Endothelial cell of hepatic sinusoid (primary cell): ENCODE data around the gene NUP210.
"Not testable (repeated sequence)": the region's sequence is repeated elsewhere in the genome, so short reads cannot be mapped to it uniquely, and the experiment has no call there.

Source experiments
- in situ Hi-C: cut with HindIII; loops from 2 replicates; pipeline ENCODE4 v1.10.0; 2017; ENCODE audit warnings: low sequenced_read_pairs

The NUP210 gene

GRCh38 chr3:13420045-13420830, at the start of gene NUP210:
TSS of gene NUP210 (minus strand) at chr3:13420322. CDS start at chr3:13420226, 96 bp downstream.
- in situ Hi-C loops = no loop called here

DNA sequence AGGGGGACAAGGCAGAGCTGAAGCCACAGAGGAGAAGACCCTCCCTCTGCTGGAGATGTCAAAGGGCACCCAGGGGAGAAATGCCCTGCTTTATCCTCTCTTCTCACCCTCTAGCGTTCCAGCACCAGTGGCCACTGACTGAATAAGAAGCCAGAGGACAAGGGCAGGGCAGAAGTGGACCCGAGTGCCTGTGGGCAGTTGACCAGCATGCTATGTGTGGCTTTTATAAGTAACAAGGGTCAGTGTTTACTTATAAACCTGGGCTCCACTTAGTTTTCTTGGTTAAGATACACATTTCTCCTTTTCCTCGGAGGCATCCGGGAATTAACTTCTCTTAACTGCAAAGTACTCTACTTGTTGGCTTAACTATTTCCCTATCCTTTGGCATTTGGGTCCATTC, 46.7 kb upstream of the NUP210 start:
- in situ Hi-C loops = no loop called here

GRCh38 chr3:13465236-13465873, 45.2 kb upstream of the NUP210 start:
- in situ Hi-C loops = no loop called here

- in situ Hi-C loops = no loop called here
Measured at GRCh38 chr3:13463618-13464400, 43.7 kb upstream of the NUP210 start.

DNA sequence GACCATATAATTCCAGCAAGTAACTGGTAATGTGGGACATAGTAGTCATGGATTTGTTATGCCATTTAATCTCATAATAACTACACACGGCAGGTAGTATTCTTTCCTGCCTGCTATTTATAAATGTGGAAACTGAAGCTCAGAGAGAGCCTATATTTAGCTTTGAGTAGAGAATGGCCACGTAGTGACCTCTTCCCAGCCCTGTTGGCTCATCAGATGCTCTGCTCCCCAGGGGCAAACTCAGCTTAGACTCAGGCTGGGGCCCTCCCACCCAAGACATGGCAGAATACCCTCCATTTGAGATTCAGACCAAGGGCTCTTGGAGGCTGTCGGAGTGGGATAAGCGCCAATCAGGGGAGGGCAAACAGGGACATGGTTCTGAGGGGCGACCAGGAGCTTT, 42.7 kb upstream of the NUP210 start:
- in situ Hi-C loops = no loop called here

- in situ Hi-C loops = no loop called here
Measured at GRCh38 chr3:13462125-13462629, 42.1 kb upstream of the NUP210 start.

DNA sequence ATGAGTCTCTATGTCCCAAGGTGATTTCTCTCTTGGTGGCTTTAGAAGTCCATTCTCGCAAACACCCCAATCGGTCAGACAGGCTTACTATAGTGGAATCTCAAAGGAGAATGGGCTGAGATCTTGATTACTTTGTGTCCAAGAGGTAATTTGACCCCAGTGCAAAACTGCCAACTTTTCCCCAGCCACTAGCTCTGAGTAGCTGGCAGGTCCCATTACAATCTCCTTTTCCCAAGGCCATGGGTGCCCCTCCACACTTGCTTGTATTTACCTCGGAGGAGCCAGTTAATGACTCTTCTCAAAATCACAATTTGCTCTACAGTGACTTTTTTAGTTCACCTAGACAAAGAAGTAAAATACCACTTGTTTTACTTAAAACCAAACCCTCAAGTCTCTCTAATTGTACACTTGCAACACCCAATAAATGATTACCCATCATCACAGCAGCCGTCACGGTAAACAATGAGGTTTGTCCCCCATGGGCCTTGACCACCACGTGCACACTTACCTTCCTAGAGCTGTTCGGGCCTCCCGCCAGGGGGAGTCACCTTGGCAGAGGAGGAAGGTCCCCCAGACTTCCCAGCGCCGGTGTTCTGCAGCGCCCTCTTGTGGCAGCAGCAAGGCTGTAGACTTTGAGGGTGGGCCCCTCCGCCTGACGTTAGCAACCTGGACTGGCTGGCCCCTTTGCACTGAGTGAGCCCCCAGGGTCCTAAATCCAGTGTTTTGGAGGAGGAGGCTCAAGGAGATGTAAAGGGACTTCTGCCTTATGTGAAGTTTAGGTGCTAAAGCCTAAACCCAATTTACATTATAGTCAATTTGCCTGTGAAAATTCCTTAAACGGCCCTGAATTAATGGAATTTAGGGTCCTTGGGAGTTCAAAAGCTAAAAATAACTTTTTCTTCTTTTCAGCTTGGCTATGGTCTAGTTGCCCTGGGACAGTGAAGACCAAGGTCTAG, 41.3 kb upstream of the NUP210 start:
- in situ Hi-C loops = no loop called here

GRCh38 chr3:13460341-13460736, 40.2 kb upstream of the NUP210 start:
- in situ Hi-C loops = no loop called here

DNA sequence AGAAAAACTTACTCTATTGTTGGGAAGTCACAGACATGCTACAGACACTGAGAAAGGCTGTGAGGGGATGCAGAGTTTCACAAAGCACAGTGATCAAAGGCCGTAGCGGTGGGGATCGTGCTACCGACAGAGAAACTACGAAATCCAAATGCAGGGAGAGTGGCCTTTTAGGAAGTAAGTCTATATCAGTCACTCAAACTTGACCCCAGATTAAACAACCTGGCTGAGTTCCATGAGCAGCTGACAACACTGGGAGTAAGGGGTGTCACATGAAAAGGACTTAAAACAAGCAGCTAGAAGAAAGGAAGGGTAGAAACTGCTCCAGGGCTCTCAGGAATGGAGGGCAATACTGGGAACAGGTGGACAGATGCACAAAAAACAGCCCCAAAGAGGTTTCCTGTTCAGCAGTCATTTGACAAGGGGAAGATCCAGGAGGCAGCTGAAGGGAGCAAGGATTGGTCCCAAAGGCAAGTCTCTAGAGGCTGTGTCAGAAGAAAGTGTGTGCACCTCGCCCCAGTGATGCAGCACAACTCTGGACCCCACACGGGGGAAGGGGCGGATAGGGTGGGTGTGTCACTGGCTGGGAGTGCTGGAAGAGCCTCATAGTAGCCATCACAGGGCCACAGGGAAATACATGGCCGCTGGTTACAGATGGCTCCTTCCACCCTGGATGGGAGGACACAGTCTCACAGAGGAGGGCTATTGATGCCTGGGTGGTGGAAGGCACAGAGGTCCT, 39.7 kb upstream of the NUP210 start:
- in situ Hi-C loops = no loop called here

DNA sequence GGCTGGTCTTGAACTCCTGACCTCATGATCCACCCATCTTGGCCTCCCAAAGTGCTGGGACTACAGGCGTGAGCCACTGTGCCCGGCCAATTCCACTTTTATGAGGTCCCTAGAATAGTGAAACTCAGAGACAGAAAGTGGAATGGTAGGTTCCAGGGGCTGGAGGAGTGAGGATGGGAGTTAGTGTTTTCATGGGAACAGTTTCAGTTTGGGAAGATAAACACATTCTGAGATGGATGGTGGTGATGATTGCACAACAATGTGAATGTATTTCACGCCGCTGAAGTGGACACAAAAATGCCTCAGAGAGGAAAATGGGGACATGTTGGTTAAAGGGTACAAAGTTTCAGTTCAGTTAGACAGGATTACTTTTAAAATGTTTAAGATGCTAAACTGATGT, 37.5 kb upstream of the NUP210 start:
- in situ Hi-C loops = no loop called here

GRCh38 chr3:13455644-13456043, 35.5 kb upstream of the NUP210 start:
- in situ Hi-C loops = no loop called here

DNA sequence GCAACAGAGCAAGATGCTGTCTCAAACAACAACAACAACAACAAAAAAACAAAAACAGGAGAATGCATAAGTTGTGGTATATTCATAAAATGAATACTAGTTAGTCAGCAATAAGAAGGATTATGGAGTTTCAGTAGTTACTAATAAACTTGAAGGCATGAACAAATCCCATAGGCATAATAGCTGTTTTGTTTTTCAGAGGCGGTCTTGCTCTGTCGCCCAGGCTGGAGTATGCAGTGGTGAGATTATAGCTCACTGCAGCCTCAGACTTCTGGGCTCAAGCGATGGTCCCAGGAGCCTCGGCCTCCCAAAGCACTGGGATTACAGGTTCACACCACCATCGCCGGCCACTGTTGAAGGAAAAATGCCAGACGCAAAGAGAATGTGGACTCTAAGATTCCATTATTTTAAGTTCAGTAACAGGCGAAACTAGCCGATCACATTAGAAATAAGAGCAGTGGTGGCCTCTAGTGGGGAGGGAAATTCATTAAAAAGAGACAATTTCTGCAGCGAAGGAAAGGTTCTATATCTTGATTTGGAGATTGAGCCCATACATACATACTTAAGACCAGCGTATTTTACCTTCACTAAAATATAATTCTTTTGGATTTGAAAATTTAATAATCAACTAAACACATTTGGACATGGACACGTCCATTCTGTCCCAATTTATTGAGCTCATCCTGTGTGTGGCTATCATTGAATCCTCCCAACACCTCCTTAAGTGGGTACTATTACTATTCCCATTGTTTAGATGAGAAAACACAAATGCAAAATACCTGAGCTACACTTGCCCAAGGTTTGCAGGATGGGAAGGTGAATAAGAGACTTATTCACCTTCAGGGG, 32.6 kb upstream of the NUP210 start:
- in situ Hi-C loops = no loop called here

GRCh38 chr3:13451301-13451673, 31.2 kb upstream of the NUP210 start:
- in situ Hi-C loops = no loop called here

DNA sequence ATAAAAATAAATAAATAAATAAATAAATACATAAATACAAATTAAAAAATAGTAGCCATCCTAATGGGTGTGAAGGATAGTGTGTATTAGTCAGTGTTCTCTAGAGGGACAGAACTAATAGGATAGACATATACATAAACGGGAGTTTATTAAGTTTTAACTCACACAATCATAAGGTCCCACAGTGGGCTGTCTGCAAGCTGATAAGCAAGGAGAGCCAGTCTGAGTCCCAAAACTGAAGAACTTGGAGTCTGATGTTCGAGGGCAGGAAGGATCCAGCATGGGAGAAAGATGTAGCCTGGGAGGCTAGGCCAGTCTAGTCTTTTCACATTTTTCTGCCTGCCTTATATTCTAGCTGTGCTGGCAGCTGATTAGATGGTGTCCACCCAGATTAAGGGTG, 22.8 kb upstream of the NUP210 start:
- in situ Hi-C loops = not testable (repeated sequence)

GRCh38 chr3:13440204-13440817, 20.2 kb upstream of the NUP210 start:
- in situ Hi-C loops = no loop called here

- in situ Hi-C loops = not testable (repeated sequence)
Measured at GRCh38 chr3:13436213-13436612, 16.1 kb upstream of the NUP210 start.

DNA sequence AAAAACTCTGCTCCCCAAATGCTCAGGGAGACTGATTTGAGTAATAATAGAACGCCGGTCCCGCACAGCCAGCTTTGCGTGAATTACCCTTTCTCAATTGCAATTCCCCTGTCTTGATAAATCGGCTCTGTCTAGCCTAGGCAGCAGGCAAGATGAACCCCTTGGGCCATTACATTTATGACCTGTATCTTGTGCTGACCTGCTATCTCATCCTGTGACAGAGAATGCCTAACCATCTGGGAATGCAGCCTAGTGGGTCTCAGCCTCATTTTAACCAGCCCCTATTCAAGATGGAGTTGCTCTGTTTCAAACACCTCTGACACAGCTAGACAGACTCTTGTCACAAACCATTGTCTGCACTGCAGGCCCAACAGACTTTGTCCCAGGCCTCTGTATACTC, 13.8 kb upstream of the NUP210 start:
- in situ Hi-C loops = no loop called here

DNA sequence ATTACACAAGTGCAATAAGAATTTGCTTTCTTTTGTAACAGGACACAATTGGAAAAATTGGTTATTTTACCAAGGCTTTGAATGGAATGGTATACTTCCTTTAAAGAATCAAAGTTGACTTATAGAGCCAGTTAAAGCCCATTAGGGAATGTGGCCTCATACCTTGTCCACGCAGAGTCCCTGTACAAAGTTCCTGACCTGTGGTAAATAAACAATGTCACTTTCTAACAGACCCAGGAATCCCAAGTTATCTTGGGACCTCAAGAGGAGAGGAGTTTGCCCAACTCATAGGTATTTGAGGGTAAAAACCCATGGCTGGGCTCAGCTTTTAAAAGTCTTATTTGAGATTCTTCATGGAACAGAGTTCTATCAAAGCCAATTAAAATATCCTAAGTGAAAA, 12.0 kb upstream of the NUP210 start:
- in situ Hi-C loops = no loop called here
